ENCODE measurements around the gene LAT.
A peak's percentile ranks its signal among the peaks of the same experiment; 100 is the strongest.

Gene LAT

GRCh38 chr16:29011112-29011511 lies 26.3 kb downstream of the LAT start:
- POLR2A ChIA-PET: interaction anchor here (0.7 kb wide), 1 partner anchor 9 kb away, joined by 3 read pairs; no protein-coding TSS in a partner anchor
- TF ChIP-seq CTCF (IDR thresholded peaks at IDR 0.05; ENCODE audit: control extremely low read depth, extremely low read depth, low read depth, missing control alignments): peak; percentile 5
- CTCF ChIA-PET: interaction anchor here (0.6 kb wide), 1 partner anchor 755 kb away, joined by 3 read pairs; no protein-coding TSS in a partner anchor
- no peak for DNase-seq (ENCODE audit: extremely low spot score)

- no peak for TF ChIP-seq CTCF (IDR thresholded peaks at IDR 0.05; ENCODE audit: control extremely low read depth, extremely low read depth, low read depth, missing control alignments)
- DNase-seq (ENCODE audit: extremely low spot score): no peak
- CTCF ChIA-PET: no interaction called here
- POLR2A ChIA-PET: no interaction called here
Measured at GRCh38 chr16:29011851-29012250, 27.0 kb downstream of the LAT start.

GRCh38 chr16:29012913-29013553 lies 28.2 kb downstream of the LAT start:
- DNase-seq (ENCODE audit: extremely low spot score): no peak
- ChIA-PET POLR2A (no interaction called here), CTCF (no interaction called here)
- TF ChIP-seq CTCF (IDR thresholded peaks at IDR 0.05; ENCODE audit: control extremely low read depth, extremely low read depth, low read depth, missing control alignments): no peak

- POLR2A ChIA-PET: no interaction called here
Measured at GRCh38 chr16:29014561-29015069, 29.8 kb downstream of the LAT start.

GRCh38 chr16:29022196-29022595 lies 37.3 kb downstream of the LAT start:
- ChIA-PET POLR2A (no interaction called here), CTCF (no interaction called here)
- DNase-seq (ENCODE audit: extremely low spot score): no peak
- TF ChIP-seq CTCF (IDR thresholded peaks at IDR 0.05; ENCODE audit: control extremely low read depth, extremely low read depth, low read depth, missing control alignments): no peak

More at GRCh38 chr16:29014561-29015069, 29.8 kb downstream of the LAT start:
- no peak for DNase-seq (ENCODE audit: extremely low spot score)
- CTCF ChIA-PET: no interaction called here
- no peak for TF ChIP-seq CTCF (IDR thresholded peaks at IDR 0.05; ENCODE audit: control extremely low read depth, extremely low read depth, low read depth, missing control alignments)

GRCh38 chr16:29023279-29024277 lies 38.7 kb downstream of the LAT start:
- CTCF ChIA-PET: interaction anchor here (1.3 kb wide), 1 partner anchor 24 kb away, joined by 3 read pairs; no protein-coding TSS in a partner anchor

More at GRCh38 chr16:29023279-29024277, 38.7 kb downstream of the LAT start:
- no peak for TF ChIP-seq CTCF (IDR thresholded peaks at IDR 0.05; ENCODE audit: control extremely low read depth, extremely low read depth, low read depth, missing control alignments)
- POLR2A ChIA-PET: no interaction called here
- DNase-seq (ENCODE audit: extremely low spot score): no peak

All from GM10248 (cell line).